Measurements from ENCODE around the gene GTSF1L.
A peak's percentile ranks its signal among the peaks of the same experiment; 100 is the strongest.

GTSF1L gene

DNA sequence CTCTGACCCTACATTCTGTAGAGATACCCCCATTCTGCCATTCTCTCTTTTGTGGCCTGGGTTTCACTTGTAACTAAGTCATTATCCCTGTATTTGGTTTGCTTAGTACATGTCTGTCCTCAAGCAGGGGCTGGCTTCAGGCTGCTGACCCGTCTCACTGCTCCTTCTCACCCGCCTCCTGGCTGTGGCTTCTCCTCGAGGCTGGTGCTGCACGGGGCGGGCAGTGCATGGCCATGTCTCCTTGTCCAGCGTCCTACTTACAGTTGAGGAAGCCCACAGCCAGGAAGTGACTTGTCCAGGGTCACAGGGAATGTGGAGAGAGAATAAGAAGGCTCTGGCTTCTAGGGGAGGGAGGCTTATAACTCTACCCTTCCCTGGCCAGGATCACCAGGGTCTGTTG lies 11.3 kb downstream of the GTSF1L start:
- no peak for DNase-seq

GRCh38 chr20:43715044-43715443 lies 11.8 kb downstream of the GTSF1L start:
- DNase-seq, result no peak

- DNase-seq, result no peak
Measured at GRCh38 chr20:43711098-43711654, 15.6 kb downstream of the GTSF1L start.

DNA sequence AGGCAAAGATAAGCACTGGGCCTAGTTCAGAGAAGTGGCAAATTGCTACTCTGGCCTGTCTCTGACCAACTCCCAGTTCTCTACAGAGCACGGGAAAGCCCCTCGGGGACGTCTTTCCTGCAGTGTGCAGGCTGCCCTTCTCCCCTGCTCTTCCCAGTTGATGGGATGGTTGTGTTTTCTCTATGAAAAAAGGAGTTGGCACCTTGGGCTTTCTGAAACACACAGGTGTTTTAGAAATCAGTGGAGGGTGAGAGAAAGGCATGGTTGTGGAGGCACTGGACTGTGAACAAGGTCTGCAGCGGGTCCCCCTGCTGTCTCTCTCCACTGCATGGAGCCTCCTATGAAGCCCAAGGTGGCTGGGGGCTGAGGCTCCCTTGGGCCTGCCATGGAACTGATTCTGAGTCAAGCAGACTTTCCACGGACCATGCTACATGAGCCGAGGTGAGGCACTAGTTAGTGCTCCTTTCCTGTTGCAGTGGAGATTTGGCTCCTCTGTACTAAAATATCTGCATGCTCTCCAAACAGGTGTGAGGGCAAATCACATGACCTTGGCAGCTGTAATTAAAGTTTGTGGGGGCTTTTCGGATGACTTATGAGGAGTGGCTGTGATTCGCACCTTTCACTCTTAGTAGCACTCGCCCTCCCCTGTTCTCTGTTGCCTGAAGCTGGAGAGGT lies 16.3 kb downstream of the GTSF1L start:
- no peak for DNase-seq

DNA sequence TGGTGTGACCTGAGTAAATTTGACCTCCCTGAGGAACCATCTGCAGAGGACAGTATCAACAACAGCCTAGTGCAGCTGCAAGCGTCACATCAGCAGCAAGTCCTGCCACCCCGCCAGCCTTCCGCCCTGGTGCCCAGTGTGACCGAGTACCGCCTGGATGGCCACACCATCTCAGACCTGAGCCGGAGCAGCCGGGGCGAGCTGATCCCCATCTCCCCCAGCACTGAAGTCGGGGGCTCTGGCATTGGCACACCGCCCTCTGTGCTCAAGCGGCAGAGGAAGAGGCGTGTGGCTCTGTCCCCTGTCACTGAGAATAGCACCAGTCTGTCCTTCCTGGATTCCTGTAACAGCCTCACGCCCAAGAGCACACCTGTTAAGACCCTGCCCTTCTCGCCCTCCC lies 24.3 kb downstream of the GTSF1L start:
- DNase-seq, result no peak

DNA sequence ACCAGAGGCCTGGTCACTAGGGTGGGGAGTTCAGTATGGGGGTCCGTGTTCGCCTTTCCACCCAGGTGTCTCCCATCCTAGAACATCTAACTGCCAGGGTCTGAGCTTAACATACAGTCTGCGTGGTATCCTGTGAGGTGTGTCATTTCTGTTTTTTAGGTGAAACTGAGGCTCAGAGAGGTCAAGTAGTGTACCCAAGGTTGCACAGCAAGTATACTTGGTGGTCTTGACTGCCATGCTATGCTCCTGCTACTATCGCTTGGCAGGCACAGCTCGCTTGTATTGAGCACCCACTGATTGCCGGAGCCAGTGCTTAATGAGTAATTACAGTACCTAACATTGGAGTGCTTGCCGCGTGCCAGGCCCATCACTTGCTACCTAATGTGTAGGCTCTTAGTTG lies 26.2 kb downstream of the GTSF1L start:
- DNase-seq, result no peak

DNA sequence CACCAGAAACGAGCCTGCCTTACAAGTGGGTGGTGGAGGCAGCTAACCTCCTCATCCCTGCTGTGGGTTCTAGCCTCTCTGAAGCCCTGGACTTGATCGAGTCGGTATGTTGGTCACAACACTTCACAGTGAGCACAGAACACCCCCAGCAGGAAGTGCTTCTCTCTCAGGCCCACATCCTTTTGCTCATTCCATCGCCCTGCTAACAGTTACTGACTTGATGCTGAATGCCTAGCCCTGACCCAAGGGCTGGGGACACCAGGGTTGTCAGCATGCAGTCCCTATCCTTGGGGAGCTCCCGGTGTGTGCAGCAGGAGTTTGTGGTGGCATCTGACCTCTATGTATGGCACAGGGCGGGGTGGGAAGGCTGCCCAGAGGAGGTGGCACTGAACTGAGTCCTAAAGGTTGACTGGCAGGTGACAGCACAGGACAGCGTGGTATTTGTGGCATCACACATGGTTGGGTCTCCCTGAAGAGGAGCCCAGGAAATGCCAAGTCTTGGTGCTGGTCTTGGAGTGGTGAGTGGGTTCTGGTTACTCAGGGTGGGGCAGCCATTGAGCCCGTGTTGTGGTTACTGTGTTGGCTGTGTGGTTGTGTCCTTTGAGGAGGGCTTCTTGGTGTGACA lies 26.7 kb downstream of the GTSF1L start:
- DNase-seq, result no peak

DNA sequence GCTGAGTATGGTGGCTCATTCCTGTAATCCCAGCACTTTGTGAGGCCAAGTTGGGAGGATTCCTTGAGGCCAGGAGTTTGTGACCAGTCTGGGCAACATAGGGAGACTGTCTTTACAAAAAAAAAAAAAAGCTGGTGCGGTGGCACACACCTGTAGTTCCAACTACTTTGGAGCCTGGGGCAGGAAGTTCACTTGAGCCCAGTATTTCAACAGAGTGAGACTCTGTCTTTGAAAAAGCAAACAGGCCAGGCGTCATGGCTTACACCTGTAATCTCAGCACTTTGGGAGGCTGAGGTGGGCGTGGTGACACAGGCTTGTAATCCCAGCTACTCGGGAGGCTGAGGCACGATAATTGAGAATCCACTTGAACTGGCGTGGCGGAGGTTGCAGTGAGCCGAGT lies 31.2 kb downstream of the GTSF1L start:
- no peak for DNase-seq

- DNase-seq, result no peak
Measured at GRCh38 chr20:43694763-43695162, 32.0 kb downstream of the GTSF1L start.

DNA sequence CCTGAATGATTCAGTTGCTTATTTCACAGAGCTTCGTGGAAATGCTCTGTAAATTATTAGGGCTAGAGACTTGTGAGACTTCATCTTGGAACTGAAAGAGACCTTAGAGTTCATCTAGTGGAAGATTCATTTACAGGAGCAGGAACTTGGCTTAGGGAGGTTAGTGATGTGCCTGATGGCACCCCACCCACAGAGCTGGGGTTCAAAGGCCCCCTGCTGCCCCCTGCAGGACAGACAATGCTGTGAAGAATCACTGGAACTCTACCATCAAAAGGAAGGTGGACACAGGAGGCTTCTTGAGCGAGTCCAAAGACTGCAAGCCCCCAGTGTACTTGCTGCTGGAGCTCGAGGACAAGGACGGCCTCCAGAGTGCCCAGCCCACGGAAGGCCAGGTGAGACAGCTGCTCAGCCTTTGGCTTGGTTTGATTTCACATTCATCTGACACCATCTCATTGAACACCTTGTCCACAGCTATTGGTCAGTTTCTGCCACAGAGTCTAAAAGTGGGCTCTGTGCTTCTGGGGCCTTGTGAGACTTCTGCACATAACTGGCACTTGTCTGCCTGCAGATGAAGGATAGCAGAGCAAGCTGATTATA lies 34.8 kb downstream of the GTSF1L start:
- peak; percentile 44 to 55 for DNase-seq

DNA sequence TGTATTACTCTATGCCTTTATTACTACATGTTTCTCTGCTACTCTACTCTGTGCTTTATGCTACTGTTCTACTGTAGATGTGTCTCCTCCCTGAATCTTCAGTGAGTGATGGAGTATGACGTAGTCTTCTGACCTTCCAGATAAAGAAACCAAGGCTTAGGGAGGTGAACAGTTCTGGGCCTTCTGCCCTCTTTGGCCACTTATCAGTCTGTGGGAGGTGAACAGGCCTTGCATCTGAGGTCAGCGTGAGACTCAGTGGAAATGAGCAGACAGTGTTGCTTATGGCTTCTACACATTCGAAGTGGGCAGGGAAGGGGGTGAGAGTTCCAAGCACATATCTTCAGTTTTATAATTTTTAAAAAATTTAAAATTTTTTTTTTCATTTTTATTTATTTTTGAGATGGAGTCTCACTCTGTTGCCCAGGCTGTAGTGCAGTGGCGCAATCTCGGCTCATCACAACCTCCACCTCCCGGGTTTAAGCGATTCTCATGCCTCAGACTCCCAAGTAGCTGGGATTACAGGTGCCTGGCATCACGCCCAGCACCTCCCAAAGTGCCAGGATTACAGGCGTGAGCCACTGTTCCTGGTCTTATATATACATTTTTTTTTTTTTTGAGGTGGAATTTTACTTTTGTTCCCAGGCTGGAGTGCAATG lies 35.7 kb downstream of the GTSF1L start:
- no peak for DNase-seq

DNA sequence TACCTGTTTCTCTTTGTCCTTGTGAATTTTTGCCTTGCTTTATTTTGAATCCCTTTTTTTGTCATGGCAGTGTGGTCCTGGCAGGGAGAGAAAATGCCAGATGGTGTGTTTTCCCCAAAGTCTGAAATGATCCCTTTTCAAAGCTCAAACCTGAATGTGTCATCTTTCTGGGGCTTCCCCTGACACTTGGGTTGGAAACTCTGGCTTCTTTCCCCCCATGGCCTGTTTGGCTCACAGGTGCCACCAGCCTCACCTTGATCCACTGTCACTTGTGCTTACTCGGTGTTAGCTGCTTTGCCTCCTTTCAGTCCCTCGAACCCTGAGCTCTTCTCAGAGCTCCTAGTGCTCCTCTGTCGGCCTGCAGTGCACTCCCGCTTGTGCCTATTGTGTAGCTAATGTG lies 37.6 kb downstream of the GTSF1L start:
- DNase-seq, result no peak

DNA sequence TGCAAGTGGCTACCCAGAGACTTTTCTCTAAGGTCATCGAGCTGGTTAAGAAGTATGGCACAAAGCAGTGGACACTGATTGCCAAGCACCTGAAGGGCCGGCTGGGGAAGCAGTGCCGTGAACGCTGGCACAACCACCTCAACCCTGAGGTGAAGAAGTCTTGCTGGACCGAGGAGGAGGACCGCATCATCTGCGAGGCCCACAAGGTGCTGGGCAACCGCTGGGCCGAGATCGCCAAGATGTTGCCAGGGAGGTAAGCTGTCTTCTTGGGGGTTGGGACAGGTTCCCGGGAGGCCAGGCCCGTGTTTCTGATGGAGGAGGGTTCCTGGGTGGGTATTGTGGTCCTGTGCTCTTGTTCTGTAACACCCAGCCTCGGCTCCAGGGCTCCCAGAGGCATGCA lies 40.0 kb downstream of the GTSF1L start:
- no peak for DNase-seq

DNA sequence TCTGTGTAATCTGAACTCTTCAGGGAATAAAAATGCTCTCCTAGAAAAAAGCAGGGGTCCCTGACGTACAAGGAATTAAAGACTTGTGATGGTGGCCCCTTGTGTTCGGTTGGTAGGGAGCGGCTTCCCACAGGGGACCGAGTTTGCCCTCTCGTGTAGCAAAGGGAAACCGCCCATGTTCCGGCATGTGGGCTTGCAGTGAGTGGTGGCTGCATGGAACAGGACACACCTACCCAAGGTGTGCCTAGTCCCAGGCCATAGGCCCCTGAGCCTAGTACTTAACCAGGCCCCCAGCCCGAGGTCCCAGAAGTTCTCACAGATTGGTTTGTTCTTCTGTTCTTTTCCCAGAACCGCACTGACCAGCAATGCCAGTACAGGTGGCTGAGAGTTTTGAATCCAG lies 44.4 kb downstream of the GTSF1L start:
- DNase-seq, result no peak

DNA sequence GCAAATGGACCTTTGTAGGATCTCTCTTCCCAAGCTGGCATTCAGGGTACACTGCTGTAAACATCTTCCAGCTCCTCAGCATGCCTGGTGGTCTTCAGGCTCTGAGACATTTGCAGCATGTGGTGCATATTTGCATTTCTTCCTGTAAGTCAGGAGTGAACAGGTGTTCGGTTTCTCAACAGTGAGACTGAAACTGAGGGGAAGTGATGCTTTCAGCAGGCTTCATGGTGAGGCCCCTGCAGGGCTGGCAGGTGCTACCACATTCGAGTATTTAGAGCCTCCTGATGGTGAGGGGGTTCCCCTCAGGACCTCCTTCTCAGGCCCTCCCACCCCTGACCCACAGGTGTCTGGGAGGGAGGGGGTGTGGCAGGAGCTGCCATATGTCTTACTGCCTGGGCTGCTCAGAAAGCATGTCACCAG lies 44.8 kb downstream of the GTSF1L start:
- no peak for DNase-seq

- peak; percentile 6 to 23 for DNase-seq
Measured at GRCh38 chr20:43681468-43681942, 45.3 kb downstream of the GTSF1L start.

- no peak for DNase-seq
Measured at GRCh38 chr20:43680981-43681380, 45.8 kb downstream of the GTSF1L start.

GRCh38 chr20:43676368-43676767 lies 50.4 kb downstream of the GTSF1L start:
- DNase-seq, result no peak

Measured in Kasumi-1 (cell line).